Measurements from ENCODE around the gene FOXN4.

- no peak for TF ChIP-seq EZH2 (IDR thresholded peaks at IDR 0.05; ENCODE audit: low read length, missing control alignments)
- TF ChIP-seq CTCF (conservative IDR thresholded peaks at IDR 0.05 in 1 of 2, IDR thresholded peaks at IDR 0.05 in 1 of 2; ENCODE audit: low read depth in 1 of 2, low read length in 2 of 2): no peak
Measured at GRCh38 chr12:109287181-109287580, 21.9 kb downstream of the FOXN4 start.

Data from fibroblast of lung (primary cell).